Measurements from ENCODE around the gene NONO.
A peak's percentile ranks its signal among the peaks of the same experiment; 100 is the strongest.
"Not testable (repeated sequence)": the region's sequence is repeated elsewhere in the genome, so short reads cannot be mapped to it uniquely, and the experiment has no call there.

The NONO gene

GRCh38 chrX:71252221-71252620, 31.2 kb upstream of the NONO start:
- TF ChIP-seq Cebpa-rat (IDR thresholded peaks at IDR 0.05) = no peak
- peak overlapping the region; percentile 73 for H3K4me3 ChIP-seq
- H3K4me1 ChIP-seq = peaks cover 30% of the 10 kb centered on the region
- H3K36me3 ChIP-seq = peaks cover 38% of the 10 kb centered on the region
- peak overlapping the region; percentile 86 for H3K4me2 ChIP-seq
- peak overlapping the region; percentile 39; the same call in 1 of the 2 replicates for H3K9ac ChIP-seq
- H3K27me3 ChIP-seq = peaks cover 69% of the 10 kb centered on the region
- no peaks in the 10 kb centered on the region for H3K9me3 ChIP-seq
- H3K27ac ChIP-seq = no peak overlapping the region
- peaks cover 34% of the 10 kb centered on the region; the same call in 1 of the 2 replicates for H4K20me1 ChIP-seq

GRCh38 chrX:71253253-71254091, 30.0 kb upstream of the NONO start:
- TF ChIP-seq Cebpa-rat (IDR thresholded peaks at IDR 0.05) = no peak
- Histone ChIP-seq H3K4me2 (peak overlapping the region; percentile 86), H4K20me1 (peaks cover 34% of the 10 kb centered on the region; the same call in 1 of the 2 replicates), H3K27me3 (peaks cover 57% of the 10 kb centered on the region), H3K4me3 (peak overlapping the region; percentile 73), H3K27ac (peak overlapping the region; percentile 82), H3K9me3 (no peaks in the 10 kb centered on the region), H3K9ac (peak overlapping the region; percentile 82), H3K36me3 (peaks cover 25% of the 10 kb centered on the region), H3K4me1 (peaks cover 30% of the 10 kb centered on the region)

- Histone ChIP-seq H3K27ac (peak within 1 kb of the TSS; percentile 82), H4K20me1 (peaks cover 33% of the 10 kb centered on the region; the same call in 1 of the 2 replicates), H3K9ac (peak within 1 kb of the TSS; percentile 82), H3K27me3 (peaks cover 50% of the 10 kb centered on the region), H3K4me1 (peaks cover 30% of the 10 kb centered on the region), H3K4me2 (peak within 1 kb of the TSS; percentile 86), H3K9me3 (no peaks in the 10 kb centered on the region), H3K36me3 (peaks cover 17% of the 10 kb centered on the region), H3K4me3 (peak within 1 kb of the TSS; percentile 73)
- TF ChIP-seq Cebpa-rat (IDR thresholded peaks at IDR 0.05) = no peak
Measured at GRCh38 chrX:71254092-71254963, 29.1 kb upstream of the NONO start, which contains the start of gene ZMYM3. Gene ZMYM3 (minus strand): TSS chrX:71254140. CDS start chrX:71253255, 885 bp downstream.

GRCh38 chrX:71256051-71256450, 27.4 kb upstream of the NONO start:
- no peak overlapping the region for H3K4me3 ChIP-seq
- peaks cover 16% of the 10 kb centered on the region; the same call in 1 of the 2 replicates for H4K20me1 ChIP-seq
- H3K27me3 ChIP-seq = peaks cover 33% of the 10 kb centered on the region
- no peak overlapping the region; the same call in 1 of the 2 replicates for H3K9ac ChIP-seq
- H3K4me1 ChIP-seq = peaks cover 28% of the 10 kb centered on the region
- H3K27ac ChIP-seq = no peak overlapping the region
- H3K9me3 ChIP-seq = no peaks in the 10 kb centered on the region
- no peaks in the 10 kb centered on the region for H3K36me3 ChIP-seq
- peak overlapping the region; percentile 81 for H3K4me2 ChIP-seq
- TF ChIP-seq Cebpa-rat (IDR thresholded peaks at IDR 0.05) = no peak

GRCh38 chrX:71256856-71257255, 26.6 kb upstream of the NONO start:
- no peak overlapping the region for H3K27ac ChIP-seq
- TF ChIP-seq Cebpa-rat (IDR thresholded peaks at IDR 0.05) = no peak
- H3K4me2 ChIP-seq = no peak overlapping the region

GRCh38 chrX:71268624-71269023, 14.8 kb upstream of the NONO start:
- H4K20me1 ChIP-seq = not testable (repeated sequence)
- H3K9me3 ChIP-seq = peaks cover 39% of the 10 kb centered on the region

More at GRCh38 chrX:71256856-71257255, 26.6 kb upstream of the NONO start:
- no peak overlapping the region for H3K4me3 ChIP-seq
- peaks cover 27% of the 10 kb centered on the region for H3K27me3 ChIP-seq
- H3K36me3 ChIP-seq = no peaks in the 10 kb centered on the region
- no peak overlapping the region for H3K9ac ChIP-seq
- H4K20me1 ChIP-seq = peaks cover 9% of the 10 kb centered on the region; the same call in 1 of the 2 replicates
- H3K4me1 ChIP-seq = peaks cover 20% of the 10 kb centered on the region
- H3K9me3 ChIP-seq = no peaks in the 10 kb centered on the region

DNA sequence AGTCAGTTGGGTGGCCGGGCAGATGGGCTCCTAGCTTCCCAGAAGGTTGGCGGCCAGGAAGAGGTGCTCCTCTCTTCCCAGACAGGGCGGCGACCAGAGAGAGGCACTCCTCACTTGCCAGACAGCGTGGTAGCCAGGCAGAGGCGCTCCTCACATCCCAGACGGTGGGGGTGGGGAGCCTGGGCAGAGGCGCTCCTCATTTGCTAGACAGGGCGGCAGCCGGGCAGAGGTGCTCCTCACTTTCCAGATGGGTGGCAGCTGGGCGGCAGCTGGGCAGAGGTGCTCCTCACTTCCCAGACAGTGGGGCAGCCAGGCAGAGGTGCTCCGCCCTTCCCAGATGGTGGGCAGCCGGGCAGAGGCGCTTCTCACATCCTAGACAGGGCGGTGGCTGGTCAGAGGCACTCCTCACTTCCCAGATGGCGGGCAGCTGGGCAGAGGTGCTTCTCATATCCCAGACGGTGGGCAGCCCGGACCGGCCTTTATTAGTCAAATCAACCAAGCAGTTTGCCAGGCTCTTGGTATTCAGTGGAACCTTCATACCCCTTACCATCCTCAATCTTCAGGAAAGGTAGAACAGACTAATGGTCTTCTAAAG, 13.5 kb upstream of the NONO start:
- Histone ChIP-seq H3K36me3 (no peaks in the 10 kb centered on the region), H3K9ac (no peak overlapping the region), H3K9me3 (peaks cover 39% of the 10 kb centered on the region), H3K4me1 (no peaks in the 10 kb centered on the region), H3K27ac (no peak overlapping the region), H4K20me1 (no peaks in the 10 kb centered on the region), H3K4me3 (no peak overlapping the region), H3K4me2 (no peak overlapping the region), H3K27me3 (0 out of 2 replicates have a peak, but pooled peaks cover 3% of the 10 kb centered on the region)
- TF ChIP-seq Cebpa-rat (IDR thresholded peaks at IDR 0.05) = no peak

More at GRCh38 chrX:71268624-71269023, 14.8 kb upstream of the NONO start:
- not testable (repeated sequence) for H3K36me3 ChIP-seq, H3K4me3 ChIP-seq, H3K27ac ChIP-seq, H3K4me1 ChIP-seq, H3K4me2 ChIP-seq, H3K9ac ChIP-seq, H3K27me3 ChIP-seq

GRCh38 chrX:71272313-71272712, 11.1 kb upstream of the NONO start:
- not testable (repeated sequence) for H3K27ac ChIP-seq, H3K36me3 ChIP-seq, H3K4me2 ChIP-seq, H3K4me1 ChIP-seq, H3K9ac ChIP-seq, H3K4me3 ChIP-seq, H4K20me1 ChIP-seq, H3K27me3 ChIP-seq
- H3K9me3 ChIP-seq = peaks cover 40% of the 10 kb centered on the region

GRCh38 chrX:71281300-71281699, 2.1 kb upstream of the NONO start:
- H3K9ac ChIP-seq, H3K36me3 ChIP-seq: not testable (repeated sequence)
- H3K9me3 ChIP-seq = peaks cover 15% of the 10 kb centered on the region; the same call in 1 of the 2 replicates

More at GRCh38 chrX:71281300-71281699, 2.1 kb upstream of the NONO start:
- not testable (repeated sequence) for H3K27me3 ChIP-seq, H3K4me1 ChIP-seq, H3K27ac ChIP-seq, H3K4me2 ChIP-seq, H3K4me3 ChIP-seq
- H4K20me1 ChIP-seq = peaks cover 26% of the 10 kb centered on the region
